ENCODE measurements around the gene CCDC201. TPM values are rescaled to one million over a fixed set of nuclear protein-coding genes. Genes with fewer than 3 reads are reported as not detected.
"Not testable (repeated sequence)": the region's sequence is repeated elsewhere in the genome, so short reads cannot be mapped to it uniquely, and the experiment has no call there.

CCDC201 gene
- total RNA-seq, 1 donor = not detected

- DNase-seq (ENCODE audit: low read depth); H3K4me3 ChIP-seq (ENCODE audit: low read depth, low read length): not testable (repeated sequence)
Measured at GRCh38 chr7:45817016-45817415, 55.9 kb downstream of the CCDC201 start.

- not testable (repeated sequence) for DNase-seq (ENCODE audit: low read depth); H3K4me3 ChIP-seq (ENCODE audit: low read depth, low read length)
Measured at GRCh38 chr7:45814216-45815118, 58.4 kb downstream of the CCDC201 start.

GRCh38 chr7:45813771-45814170 is 59.1 kb downstream of the CCDC201 start:
- DNase-seq (ENCODE audit: low read depth); H3K4me3 ChIP-seq (ENCODE audit: low read depth, low read length): not testable (repeated sequence)

- no peak for TF ChIP-seq CTCF (IDR thresholded peaks at IDR 0.05; ENCODE audit: insufficient read depth, low read depth, low read length)
Measured at GRCh38 chr7:45812946-45813345, 59.9 kb downstream of the CCDC201 start.

GRCh38 chr7:45811652-45812234 is 61.1 kb downstream of the CCDC201 start:
- DNase-seq (ENCODE audit: low read depth); H3K4me3 ChIP-seq (ENCODE audit: low read depth, low read length): not testable (repeated sequence)

More at GRCh38 chr7:45812946-45813345, 59.9 kb downstream of the CCDC201 start:
- no peak overlapping the region for H3K4me3 ChIP-seq (ENCODE audit: low read depth, low read length)
- DNase-seq (ENCODE audit: low read depth) = no peak

GRCh38 chr7:45810451-45811005 is 62.4 kb downstream of the CCDC201 start:
- not testable (repeated sequence) for DNase-seq (ENCODE audit: low read depth); H3K4me3 ChIP-seq (ENCODE audit: low read depth, low read length)

Small RNAs within 50 kb of the gene (small RNA-seq; reads per million reads assigned to genes)
- gene RNU6-326P = not detected

Other genes with a start within 250 kb of the CCDC201 start
- gene IGFBP1, start 15.4 kb upstream of the CCDC201 start, total RNA-seq = under 0.01 TPM in 1 of 2 replicates, not detected in the other
- 88.5 and 175 TPM in 2 replicates for gene IGFBP3, start 48.2 kb upstream of the CCDC201 start, total RNA-seq

Measured in fibroblast of villous mesenchyme (primary cell).